ENCODE measurements around the gene RSU1. TPM values are rescaled to one million over a fixed set of nuclear protein-coding genes. Genes with fewer than 3 reads are reported as not detected.

The RSU1 gene
- polyA plus RNA-seq, 1 donor (not counting 4 experiments of a cell fraction or from before 2014, with no cell fraction given): 125 TPM

DNA sequence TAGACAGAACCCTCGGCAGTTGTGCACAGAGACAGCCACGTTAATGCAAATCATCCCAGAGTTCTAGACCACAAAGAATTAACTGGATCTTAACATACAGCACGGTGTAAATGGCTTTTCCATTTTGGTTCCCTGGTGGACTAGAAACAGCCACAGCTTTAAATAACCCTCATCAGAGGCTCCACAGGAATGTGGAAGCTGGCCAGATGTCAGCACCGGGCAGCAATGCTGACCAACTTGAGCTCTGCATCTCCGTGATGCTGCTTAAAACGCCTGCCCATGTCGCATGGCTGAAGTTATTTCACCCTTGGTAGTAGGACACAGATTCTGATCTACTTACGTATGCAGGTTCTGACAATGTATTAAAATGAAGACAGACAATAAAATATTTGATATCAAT is 24.5 kb downstream of the RSU1 start:
- no peak overlapping the region for H3K4me2 ChIP-seq (ENCODE audit: control insufficient read depth, extremely low read depth, insufficient read depth, low read depth, low read length)
- no peak for FAIRE-seq
- H3K4me3 ChIP-seq (ENCODE audit: control insufficient read depth in 2 of 3, extremely low read depth in 1 of 3, insufficient read depth in 2 of 3, low read depth in 1 of 3, low read length in 3 of 3): no peak overlapping the region
- no peaks in the 10 kb centered on the region for H3K36me3 ChIP-seq (ENCODE audit: control insufficient read depth in 2 of 2, extremely low read depth in 1 of 2, insufficient read depth in 2 of 2, low read length in 2 of 2)
- H3K79me2 ChIP-seq (ENCODE audit: control insufficient read depth, insufficient read depth, low read length): peaks cover 45% of the 10 kb centered on the region
- DNase-seq (ENCODE audit: low read depth, low spot score): no peak
- no peaks in the 10 kb centered on the region for H3K9me1 ChIP-seq (ENCODE audit: control insufficient read depth, extremely low read depth, insufficient read depth, low read length)
- H3K9me3 ChIP-seq (ENCODE audit: control insufficient read depth, low read depth, low read length): no peaks in the 10 kb centered on the region
- no peaks in the 10 kb centered on the region for H3K27me3 ChIP-seq (ENCODE audit: control insufficient read depth, extremely low read depth, insufficient read depth, low read length)
- no peak overlapping the region for H3K9ac ChIP-seq (ENCODE audit: control insufficient read depth, extremely low read depth, insufficient read depth, low read length)
- no peak for TF ChIP-seq CTCF (optimal IDR thresholded peaks at IDR 0.05 in 1 of 3, IDR thresholded peaks at IDR 0.05 in 1 of 3, conservative IDR thresholded peaks at IDR 0.05 in 1 of 3; ENCODE audit: extremely low read depth in 1 of 3, insufficient read depth in 2 of 3, low read length in 3 of 3)
- no peak for TF ChIP-seq EZH2 (IDR thresholded peaks at IDR 0.05; ENCODE audit: low read length)
- no peak overlapping the region for H2AFZ ChIP-seq (ENCODE audit: control insufficient read depth, low read length)
- dilution Hi-C loops (cut with MboI; ENCODE audit: extremely low pct_ligation_motif_present, low sequenced_read_pairs): no loop called here
- peaks cover 5% of the 10 kb centered on the region for H4K20me1 ChIP-seq (ENCODE audit: control insufficient read depth, extremely low read depth, insufficient read depth, low read length)
- H3K27ac ChIP-seq (ENCODE audit: control insufficient read depth, insufficient read depth, low read length): no peak overlapping the region
- H3K4me1 ChIP-seq (ENCODE audit: control insufficient read depth, extremely low read depth, insufficient read depth, low read length): no peaks in the 10 kb centered on the region

- no peaks in the 10 kb centered on the region for H3K36me3 ChIP-seq (ENCODE audit: control insufficient read depth in 2 of 2, extremely low read depth in 1 of 2, insufficient read depth in 2 of 2, low read length in 2 of 2)
- no peak overlapping the region for H2AFZ ChIP-seq (ENCODE audit: control insufficient read depth, low read length)
- dilution Hi-C loops (cut with MboI; ENCODE audit: extremely low pct_ligation_motif_present, low sequenced_read_pairs): no loop called here
- no peaks in the 10 kb centered on the region for H3K9me3 ChIP-seq (ENCODE audit: control insufficient read depth, low read depth, low read length)
- no peak overlapping the region for H3K27ac ChIP-seq (ENCODE audit: control insufficient read depth, insufficient read depth, low read length)
- DNase-seq (ENCODE audit: low read depth, low spot score) (no peak), FAIRE-seq (no peak)
- TF ChIP-seq CTCF (optimal IDR thresholded peaks at IDR 0.05 in 1 of 3, IDR thresholded peaks at IDR 0.05 in 1 of 3, conservative IDR thresholded peaks at IDR 0.05 in 1 of 3; ENCODE audit: extremely low read depth in 1 of 3, insufficient read depth in 2 of 3, low read length in 3 of 3) (no peak), EZH2 (IDR thresholded peaks at IDR 0.05; ENCODE audit: low read length) (no peak)
- H3K27me3 ChIP-seq (ENCODE audit: control insufficient read depth, extremely low read depth, insufficient read depth, low read length): no peaks in the 10 kb centered on the region
- H3K9ac ChIP-seq (ENCODE audit: control insufficient read depth, extremely low read depth, insufficient read depth, low read length): no peak overlapping the region
- H4K20me1 ChIP-seq (ENCODE audit: control insufficient read depth, extremely low read depth, insufficient read depth, low read length): no peaks in the 10 kb centered on the region
- no peaks in the 10 kb centered on the region for H3K9me1 ChIP-seq (ENCODE audit: control insufficient read depth, extremely low read depth, insufficient read depth, low read length)
- peaks cover 32% of the 10 kb centered on the region for H3K79me2 ChIP-seq (ENCODE audit: control insufficient read depth, insufficient read depth, low read length)
- H3K4me2 ChIP-seq (ENCODE audit: control insufficient read depth, extremely low read depth, insufficient read depth, low read depth, low read length): no peak overlapping the region
- no peak overlapping the region for H3K4me3 ChIP-seq (ENCODE audit: control insufficient read depth in 2 of 3, extremely low read depth in 1 of 3, insufficient read depth in 2 of 3, low read depth in 1 of 3, low read length in 3 of 3)
- H3K4me1 ChIP-seq (ENCODE audit: control insufficient read depth, extremely low read depth, insufficient read depth, low read length): no peaks in the 10 kb centered on the region
Measured at GRCh38 chr10:16789765-16790164, 27.5 kb downstream of the RSU1 start.
